Stomach (tissue), 9 donors: ENCODE results near the gene MRPL43. TPM values are rescaled to one million over a fixed set of nuclear protein-coding genes. Genes with fewer than 3 reads are reported as not detected.

Experiments
- DNase-seq, 2 donors: peaks; one replicate each; pipeline versions ENCODE4 v3.0.0 to v3.0.0-alpha.2; 2013 to 2019
- H3K27ac ChIP-seq, 5 donors: fragments of 200-600 bp in 4 of 5; sonication (generic) in 4 of 5; one replicate each; pipeline ENCODE4 v1.5.1; 2013 to 2019; ENCODE audit warnings: mild to moderate bottlenecking in 1 of 5, moderate library complexity in 1 of 5
- H3K27me3 ChIP-seq, 3 donors: fragments of 200-600 bp; sonication (generic); one replicate each; pipeline ENCODE4 v1.5.1; 2017 to 2019; ENCODE audit warnings: mixed run types in 1 of 3
- H3K36me3 ChIP-seq, 4 donors: fragments of 200-600 bp; sonication (generic); 1 replicate in 3 of 4; 2 replicates in 1 of 4; pipeline ENCODE4 v1.5.1; 2016 to 2019
- H3K4me1 ChIP-seq, 4 donors: fragments of 200-600 bp; sonication (generic); one replicate each; pipeline ENCODE4 v1.5.1; 2016 to 2019
- H3K4me3 ChIP-seq, 4 donors: fragments of 200-600 bp; sonication (generic) in 3 of 4; one replicate each; pipeline ENCODE4 v1.5.1; 2016 to 2019; ENCODE audit warnings: mild to moderate bottlenecking in 1 of 4
- H3K9me3 ChIP-seq, 4 donors: fragments of 200-600 bp; sonication (generic); one replicate each; pipeline ENCODE4 v1.5.1; 2016 to 2019
- EP300 ChIP-seq: sonication (generic); formaldehyde crosslinking; IDR thresholded peaks from one replicate; pipeline ENCODE4 v1.6.1; 2017; ENCODE audit warnings: antibody characterized with exemption
- POLR2A ChIP-seq, 4 donors: fragments of 450-650 bp; IDR thresholded peaks; one replicate each; pipeline ENCODE4 v1.6.1; 2016; ENCODE audit warnings: antibody characterized with exemption in 4 of 4, control low read depth in 2 of 4, mild to moderate bottlenecking in 1 of 4, moderate library complexity in 1 of 4
- POLR2AphosphoS5 ChIP-seq, 3 donors: sonication (generic); formaldehyde crosslinking; IDR thresholded peaks; one replicate each; pipeline ENCODE4 v1.6.1; 2016; ENCODE audit warnings: antibody characterized with exemption in 3 of 3
- WGBS, 5 donors: extraction: QIAGEN DNeasy Blood & Tissue Kit in 3 of 5; methylation state at CpG; one replicate each; pipeline versions ENCODE4 v1.1.5 to v1.1.7; 2013 to 2018; 5-methylcytosine and 5-hydroxymethylcytosine counted together
- intact Hi-C: fragments of 100-400 bp; cut with DNase I; formaldehyde crosslinking; loops from one replicate; pipeline ENCODE4 v1.15.1; 2023; ENCODE audit warnings: low total_unique reads
- polyA plus RNA-seq, 3 donors: library from polyadenylated mRNA; stranded (reverse); fragments of 200-250 nt; gene quantifications; one replicate each; pipeline ENCODE4 v1.2.3, GENCODE V29; 2013
- total RNA-seq, 5 donors: library from RNA; depleted of rRNA; stranded (reverse); fragments of >200 nt; gene quantifications; one replicate each; pipeline versions ENCODE4 v1.1.0 to v1.2.3, GENCODE V29; 2014 to 2016
- TF ChIP-seq, protein P1 (sequence below), 7 experiments: fragments of 450-650 bp in 4 of 7; fragments of 200-600 bp in 3 of 7; sonication (generic) in 3 of 7; IDR thresholded peaks; one replicate each; pipeline ENCODE4 v1.5.1; 2016 to 2019; ENCODE audit warnings: antibody characterized with exemption in 7 of 7, control low read depth in 2 of 7, mild to moderate bottlenecking in 1 of 7
- donor health status: healthy with polysubstance abuse.
- donor health status: Bipolar disorder and iron deficiency.
- donor health status: healthy.

The MRPL43 gene
- total and polyA plus RNA-seq, 8 donors, result 29.9 to 243 (median 95.7) TPM

DNA sequence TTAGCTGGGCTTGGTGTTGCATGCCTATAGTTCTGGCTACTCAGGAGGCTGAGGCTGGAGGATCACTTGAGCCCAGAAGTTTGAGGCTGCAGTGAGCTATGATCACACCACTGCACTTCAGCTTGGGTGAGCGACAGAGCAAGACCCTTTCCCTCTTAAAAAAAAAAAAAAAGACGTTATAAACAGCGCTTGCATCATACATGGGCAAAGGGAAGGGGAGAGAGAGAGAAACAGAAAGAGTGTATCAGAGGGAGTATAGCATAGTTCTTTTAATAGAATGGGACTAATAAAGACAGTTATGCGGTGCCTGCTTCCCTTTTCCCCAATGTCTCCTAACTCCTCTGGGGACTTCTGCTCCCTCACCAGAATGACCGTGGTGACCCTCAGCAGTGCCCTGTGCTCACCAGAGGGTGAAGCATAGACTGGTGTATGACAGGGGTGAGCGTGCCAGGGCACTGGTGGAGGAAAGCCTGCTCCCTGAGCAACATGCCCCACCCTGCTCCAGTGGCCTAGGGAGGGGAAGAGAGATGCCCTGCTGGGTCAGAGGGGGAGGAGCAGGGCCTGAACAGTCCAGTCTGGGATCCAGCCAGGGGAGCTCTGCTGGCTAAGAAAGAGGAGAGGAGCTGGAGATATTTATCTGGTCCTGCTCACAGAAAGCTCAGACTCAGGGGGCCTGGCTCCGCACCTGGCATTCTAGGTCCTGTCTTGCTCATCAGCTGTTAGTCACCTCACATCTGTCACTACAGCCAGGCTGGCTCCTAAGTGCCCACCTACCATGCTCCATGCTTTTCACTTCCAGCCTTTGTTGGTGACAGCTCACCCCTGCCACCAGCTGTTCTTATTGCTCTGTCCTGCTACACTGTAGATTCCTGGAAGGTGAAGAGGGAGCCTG lies 41.4 kb upstream of the MRPL43 start:
- H3K27ac ChIP-seq, result no peak overlapping the region
- DNase-seq, result no peak
- H3K4me1 ChIP-seq, result peaks cover 19 to 34% (median 29%) of the 10 kb centered on the region in 4 donors
- 70 to 82% (median 80%) methylated on average over 7 of the region's 7 CpGs for WGBS, 5 donors
- intact Hi-C loops, result no loop called here
- no peaks in the 10 kb centered on the region for H3K9me3 ChIP-seq
- no peak overlapping the region for H3K4me3 ChIP-seq
- TF ChIP-seq, protein P1, sequence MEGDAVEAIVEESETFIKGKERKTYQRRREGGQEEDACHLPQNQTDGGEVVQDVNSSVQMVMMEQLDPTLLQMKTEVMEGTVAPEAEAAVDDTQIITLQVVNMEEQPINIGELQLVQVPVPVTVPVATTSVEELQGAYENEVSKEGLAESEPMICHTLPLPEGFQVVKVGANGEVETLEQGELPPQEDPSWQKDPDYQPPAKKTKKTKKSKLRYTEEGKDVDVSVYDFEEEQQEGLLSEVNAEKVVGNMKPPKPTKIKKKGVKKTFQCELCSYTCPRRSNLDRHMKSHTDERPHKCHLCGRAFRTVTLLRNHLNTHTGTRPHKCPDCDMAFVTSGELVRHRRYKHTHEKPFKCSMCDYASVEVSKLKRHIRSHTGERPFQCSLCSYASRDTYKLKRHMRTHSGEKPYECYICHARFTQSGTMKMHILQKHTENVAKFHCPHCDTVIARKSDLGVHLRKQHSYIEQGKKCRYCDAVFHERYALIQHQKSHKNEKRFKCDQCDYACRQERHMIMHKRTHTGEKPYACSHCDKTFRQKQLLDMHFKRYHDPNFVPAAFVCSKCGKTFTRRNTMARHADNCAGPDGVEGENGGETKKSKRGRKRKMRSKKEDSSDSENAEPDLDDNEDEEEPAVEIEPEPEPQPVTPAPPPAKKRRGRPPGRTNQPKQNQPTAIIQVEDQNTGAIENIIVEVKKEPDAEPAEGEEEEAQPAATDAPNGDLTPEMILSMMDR (IDR thresholded peaks at IDR 0.05), result no peak
- TF ChIP-seq POLR2A (IDR thresholded peaks at IDR 0.05) (no peak), EP300 (no peak), POLR2AphosphoS5 (IDR thresholded peaks at IDR 0.05) (no peak)
- H3K36me3 ChIP-seq, result no peaks in the 10 kb centered on the region
- peaks cover 0 to 18% (median 2%) of the 10 kb centered on the region in 3 donors for H3K27me3 ChIP-seq

GRCh38 chr10:101027106-101027720 lies 39.9 kb upstream of the MRPL43 start:
- intact Hi-C loops, result no loop called here
- Histone ChIP-seq H3K27ac (no peak overlapping the region), H3K4me1 (peaks cover 7 to 21% (median 15%) of the 10 kb centered on the region in 4 donors), H3K9me3 (no peaks in the 10 kb centered on the region), H3K27me3 (peaks cover 0 to 18% (median 2%) of the 10 kb centered on the region in 3 donors), H3K36me3 (no peaks in the 10 kb centered on the region), H3K4me3 (no peak overlapping the region)
- DNase-seq, result no peak
- 76 to 81% (median 78%) methylated on average over 10 of the region's 10 CpGs for WGBS, 5 donors
- TF ChIP-seq EP300 (no peak), POLR2A (IDR thresholded peaks at IDR 0.05) (no peak), POLR2AphosphoS5 (IDR thresholded peaks at IDR 0.05) (no peak)
- TF ChIP-seq, protein P1 (IDR thresholded peaks at IDR 0.05), result no peak

GRCh38 chr10:101022967-101023705 lies 35.8 kb upstream of the MRPL43 start:
- no peak overlapping the region for H3K27ac ChIP-seq
- intact Hi-C loops, result no loop called here
- H3K36me3 ChIP-seq, result no peaks in the 10 kb centered on the region
- TF ChIP-seq POLR2A (IDR thresholded peaks at IDR 0.05) (no peak), EP300 (no peak), POLR2AphosphoS5 (IDR thresholded peaks at IDR 0.05) (no peak)
- TF ChIP-seq, protein P1 (IDR thresholded peaks at IDR 0.05), result no peak
- H3K9me3 ChIP-seq, result no peaks in the 10 kb centered on the region
- H3K27me3 ChIP-seq, result peaks cover 0 to 27% (median 0%) of the 10 kb centered on the region in 3 donors
- H3K4me3 ChIP-seq, result no peak overlapping the region
- WGBS, 5 donors, result 87 to 96% (median 91%) methylated on average over 10 to 15 of the region's 15 CpGs
- peaks cover 7 to 11% (median 9%) of the 10 kb centered on the region in 4 donors for H3K4me1 ChIP-seq
- no peak for DNase-seq

DNA sequence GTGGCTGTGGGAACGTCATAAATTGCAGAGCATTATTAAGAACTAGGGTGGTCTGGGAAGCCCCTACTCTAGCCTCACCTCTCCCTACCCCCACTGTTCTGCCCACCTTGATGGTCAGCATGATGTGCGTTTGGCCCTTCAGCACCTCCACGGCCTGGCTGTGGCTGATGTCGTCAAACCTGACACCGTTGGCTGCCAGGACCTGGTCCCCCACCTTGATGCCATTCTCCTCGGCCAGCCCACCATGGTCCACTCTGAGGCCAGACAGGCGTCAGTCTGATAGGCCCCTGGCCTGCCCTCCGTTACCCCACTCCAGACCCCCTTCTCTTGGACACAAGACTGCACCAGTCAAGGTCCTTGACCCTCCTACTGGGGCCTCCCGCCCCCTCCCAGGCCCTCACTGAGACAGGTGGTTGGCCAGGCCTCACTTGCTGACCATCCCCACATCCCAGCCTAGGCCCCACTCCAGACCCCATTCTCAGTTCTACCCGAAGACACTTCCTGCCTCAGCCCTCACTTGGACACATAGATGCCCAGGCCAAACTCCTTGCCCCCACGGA lies 34.5 kb upstream of the MRPL43 start:
- H3K36me3 ChIP-seq, result no peaks in the 10 kb centered on the region
- no peaks in the 10 kb centered on the region for H3K9me3 ChIP-seq
- H3K27ac ChIP-seq, result no peak overlapping the region
- peaks cover 7 to 14% (median 9%) of the 10 kb centered on the region in 4 donors for H3K4me1 ChIP-seq
- no peak overlapping the region for H3K4me3 ChIP-seq
- 84 to 91% (median 88%) methylated on average over 11 of the region's 11 CpGs for WGBS, 5 donors
- intact Hi-C loops, result no loop called here
- TF ChIP-seq POLR2AphosphoS5 (IDR thresholded peaks at IDR 0.05) (no peak), EP300 (no peak), POLR2A (IDR thresholded peaks at IDR 0.05) (no peak)
- TF ChIP-seq, protein P1 (IDR thresholded peaks at IDR 0.05), result no peak
- no peak for DNase-seq
- peaks cover 0 to 38% (median 0%) of the 10 kb centered on the region in 3 donors for H3K27me3 ChIP-seq
